ENCODE results near the gene SLC16A12. TPM values are rescaled to one million over a fixed set of nuclear protein-coding genes. Genes with fewer than 3 reads are reported as not detected.

The SLC16A12 gene
- total RNA-seq, 1 donor from 2014 or later: 10.3 TPM

- intact Hi-C loops (cut with DNase I): no loop called here
- no peak for ATAC-seq
- no peak for DNase-seq (ENCODE audit: low spot score)
Observed at GRCh38 chr10:89520706-89521105, 14.7 kb downstream of the SLC16A12 start.

DNA sequence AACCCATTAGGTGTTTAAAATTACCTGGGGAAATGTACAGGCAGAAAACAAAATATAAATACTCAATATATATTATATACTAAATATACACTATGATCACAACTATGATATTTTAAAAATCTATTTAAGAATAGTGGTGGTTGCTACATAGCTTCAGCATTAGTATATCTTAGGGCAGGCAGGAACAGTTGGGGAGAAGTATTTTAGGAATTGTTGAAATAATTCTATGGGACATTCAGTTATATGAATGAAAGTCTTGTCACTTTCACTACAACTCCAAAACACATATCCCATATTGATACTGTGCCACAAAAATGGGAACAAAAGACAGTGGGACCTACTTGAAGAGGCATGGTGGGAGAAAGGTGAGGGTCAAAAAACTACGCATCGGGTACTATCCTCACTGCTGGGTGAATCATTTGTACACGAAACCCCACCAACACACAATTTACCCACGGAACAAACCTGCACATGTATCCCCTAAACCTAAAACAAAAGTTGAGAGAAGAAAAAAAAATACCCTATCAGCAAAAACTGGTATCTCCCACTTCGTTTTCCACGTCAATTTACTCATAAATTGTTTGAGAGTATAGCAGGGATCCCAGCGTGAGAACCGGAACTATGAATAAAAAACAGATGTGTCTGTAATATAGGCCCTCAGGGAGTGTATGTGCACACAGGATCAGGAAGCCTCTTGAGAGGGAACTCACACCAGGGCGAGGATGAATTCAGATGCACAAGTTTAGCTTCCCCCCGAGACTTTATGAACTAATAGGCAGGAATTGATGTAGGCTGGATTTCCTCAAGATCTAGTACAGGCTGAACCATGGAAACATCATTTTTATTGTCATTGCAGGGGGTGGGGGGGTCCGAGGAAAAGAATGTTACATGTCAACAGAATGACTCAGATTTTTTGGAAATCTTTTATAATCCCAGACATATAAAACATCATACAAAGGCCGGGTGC is 16.2 kb downstream of the SLC16A12 start:
- intact Hi-C loops (cut with DNase I): no loop called here
- ATAC-seq: peak; percentile 39
- no peak for DNase-seq (ENCODE audit: low spot score)

- intact Hi-C loops (cut with DNase I): no loop called here
- ATAC-seq: no peak
- DNase-seq (ENCODE audit: low spot score): no peak
Observed at GRCh38 chr10:89518108-89518507, 17.3 kb downstream of the SLC16A12 start.

GRCh38 chr10:89516149-89516832 is 19.1 kb downstream of the SLC16A12 start:
- ATAC-seq (peak; percentile 58), DNase-seq (ENCODE audit: low spot score) (peak; percentile 75)
- intact Hi-C loops (cut with DNase I): no loop called here

- intact Hi-C loops (cut with DNase I): no loop called here
- ATAC-seq: peak; percentile 89
- no peak for DNase-seq (ENCODE audit: low spot score)
Observed at GRCh38 chr10:89515031-89515841, 20.2 kb downstream of the SLC16A12 start.

DNA sequence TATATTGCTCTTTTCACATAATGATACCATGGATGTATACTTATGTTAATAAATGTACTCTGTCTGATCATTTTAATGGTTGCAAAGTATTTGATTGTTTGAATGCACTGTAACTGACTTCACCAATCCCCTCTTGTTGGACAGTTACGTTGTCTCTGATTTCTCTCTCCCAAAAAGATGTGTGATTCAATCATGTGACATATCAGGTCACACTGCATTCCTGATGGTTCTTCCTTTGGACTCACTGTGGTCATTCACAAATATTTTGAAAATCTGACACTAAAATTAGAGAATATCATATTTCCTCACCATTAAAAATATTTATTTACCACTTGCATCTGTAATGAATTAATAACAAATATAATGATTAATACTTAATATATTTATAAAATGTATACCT is 22.2 kb downstream of the SLC16A12 start:
- DNase-seq (ENCODE audit: low spot score): no peak
- no peak for ATAC-seq
- intact Hi-C loops (cut with DNase I): no loop called here

GRCh38 chr10:89505640-89506275 is 29.6 kb downstream of the SLC16A12 start:
- no peak for DNase-seq (ENCODE audit: low spot score)
- no peak for ATAC-seq
- intact Hi-C loops (cut with DNase I): no loop called here

DNA sequence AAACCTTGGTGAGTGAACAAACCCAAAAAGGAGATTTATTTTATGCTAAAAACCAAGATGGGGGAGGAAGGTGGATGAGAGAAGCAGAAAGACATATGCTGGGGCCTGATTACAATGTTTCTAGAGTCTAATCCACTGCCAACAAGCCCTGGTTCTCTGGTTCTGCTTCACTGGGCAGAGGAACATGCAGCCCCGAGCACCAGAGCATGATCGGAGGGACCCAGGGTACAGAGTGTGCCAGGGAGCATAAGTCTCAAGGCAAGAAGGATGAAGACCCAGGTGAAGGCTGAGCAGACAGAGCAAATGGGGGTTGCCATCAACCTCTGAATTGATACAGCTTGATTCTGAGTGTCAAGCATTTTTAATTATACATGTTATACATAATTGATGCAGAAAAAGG is 30.7 kb downstream of the SLC16A12 start:
- intact Hi-C loops (cut with DNase I): no loop called here
- no peak for DNase-seq (ENCODE audit: low spot score)
- no peak for ATAC-seq

GRCh38 chr10:89503652-89504370 is 31.6 kb downstream of the SLC16A12 start:
- DNase-seq (ENCODE audit: low spot score) (no peak), ATAC-seq (no peak)
- intact Hi-C loops (cut with DNase I): no loop called here

- ATAC-seq (no peak), DNase-seq (ENCODE audit: low spot score) (no peak)
- intact Hi-C loops (cut with DNase I): no loop called here
Observed at GRCh38 chr10:89503151-89503550, 32.2 kb downstream of the SLC16A12 start.

GRCh38 chr10:89502549-89502948 is 32.8 kb downstream of the SLC16A12 start:
- DNase-seq (ENCODE audit: low spot score): no peak
- intact Hi-C loops (cut with DNase I): no loop called here
- no peak for ATAC-seq

DNA sequence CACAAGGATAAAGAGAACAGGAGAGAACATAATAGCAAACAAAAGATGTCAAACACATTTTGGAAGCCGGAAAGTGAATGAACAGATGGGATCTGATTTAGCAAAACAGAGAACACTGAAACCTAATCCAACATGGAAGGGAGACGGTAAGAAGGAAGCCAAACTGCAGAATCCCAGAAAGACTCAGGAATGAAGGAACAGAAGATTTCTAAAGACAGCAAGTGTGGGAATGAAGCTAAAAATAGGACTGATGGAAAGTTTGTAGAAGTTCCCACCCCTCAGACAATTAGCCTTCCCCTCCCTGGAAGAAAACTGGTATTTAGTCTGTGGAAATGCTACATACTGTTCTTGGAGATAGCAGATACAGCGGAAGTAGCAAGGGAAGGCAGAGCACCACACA is 40.8 kb downstream of the SLC16A12 start:
- intact Hi-C loops (cut with DNase I): no loop called here
- peak; percentile 44 for ATAC-seq
- DNase-seq (ENCODE audit: low spot score): no peak

GRCh38 chr10:89494068-89494467 is 41.3 kb downstream of the SLC16A12 start:
- no peak for DNase-seq (ENCODE audit: low spot score)
- ATAC-seq: no peak
- intact Hi-C loops (cut with DNase I): no loop called here

GRCh38 chr10:89491932-89492331 is 43.5 kb downstream of the SLC16A12 start:
- DNase-seq (ENCODE audit: low spot score): no peak
- intact Hi-C loops (cut with DNase I): no loop called here
- no peak for ATAC-seq

DNA sequence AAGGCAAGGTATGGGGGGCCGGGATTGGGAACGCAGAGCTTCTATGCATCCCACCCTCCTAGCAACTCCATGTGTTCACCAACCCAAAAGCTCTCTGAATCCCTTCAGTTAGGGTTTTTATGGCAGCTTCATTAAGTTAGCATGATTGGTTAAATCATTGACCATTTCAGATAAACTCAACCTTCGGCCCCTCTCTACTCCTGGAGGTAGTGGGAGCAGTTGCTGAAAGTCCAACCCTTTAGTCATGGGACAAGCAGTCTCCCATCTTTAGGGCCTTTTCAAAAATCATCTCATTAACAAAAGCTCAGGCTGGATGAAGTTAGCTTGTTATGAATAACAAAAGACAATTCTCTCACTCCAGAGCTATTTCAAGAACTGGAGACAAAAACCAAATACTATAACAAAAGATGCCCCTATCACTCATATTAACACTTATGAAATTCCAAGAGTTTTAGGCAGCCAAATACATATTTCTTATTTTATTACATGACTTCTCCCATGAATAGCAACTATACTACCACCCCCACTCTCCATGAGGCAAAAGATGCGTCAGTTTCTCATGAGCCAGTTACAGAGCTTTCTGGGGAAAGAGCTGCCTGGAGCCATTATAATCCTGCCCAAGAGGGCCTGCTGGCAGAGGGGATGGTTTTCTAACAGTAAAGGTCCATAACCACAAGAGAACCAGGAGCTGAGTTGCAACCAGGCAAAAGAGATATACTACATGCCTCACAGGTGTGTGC is 44.6 kb downstream of the SLC16A12 start:
- intact Hi-C loops (cut with DNase I): no loop called here
- peak; percentile 38 for ATAC-seq
- no peak for DNase-seq (ENCODE audit: low spot score)

DNA sequence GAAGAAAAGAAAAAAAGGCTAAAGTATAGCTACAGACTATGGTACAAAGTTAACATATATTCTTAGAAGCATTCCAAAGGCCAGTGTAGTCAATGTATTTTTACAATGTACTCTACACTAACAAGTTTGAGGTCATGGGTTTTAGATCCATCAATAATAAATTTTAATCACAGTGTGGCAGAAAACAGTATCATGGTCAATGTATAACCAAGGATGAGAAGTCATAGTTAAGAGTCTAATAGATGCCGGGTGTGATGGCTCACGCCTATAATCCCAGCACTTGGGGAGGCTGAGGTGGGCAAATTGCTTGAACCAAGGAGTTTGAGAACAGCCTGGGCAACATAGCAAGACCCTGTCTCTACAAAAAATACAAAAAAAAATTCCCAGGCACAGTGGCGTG is 53.1 kb downstream of the SLC16A12 start:
- intact Hi-C loops (cut with DNase I): no loop called here
- no peak for ATAC-seq
- DNase-seq (ENCODE audit: low spot score): no peak

GRCh38 chr10:89481662-89482061 is 53.7 kb downstream of the SLC16A12 start:
- DNase-seq (ENCODE audit: low spot score): no peak
- intact Hi-C loops (cut with DNase I): no loop called here
- ATAC-seq: peak; percentile 85
